Stomach (tissue), 4 donors: ENCODE results near the gene CACNA2D2.

Experiments
- EP300 ChIP-seq: sonication (generic); formaldehyde crosslinking; IDR thresholded peaks from one replicate; pipeline ENCODE4 v1.6.1; 2017; ENCODE audit warnings: antibody characterized with exemption
- POLR2A ChIP-seq, 4 donors: fragments of 450-650 bp; IDR thresholded peaks; one replicate each; pipeline ENCODE4 v1.6.1; 2016; ENCODE audit warnings: antibody characterized with exemption in 4 of 4, control low read depth in 2 of 4, mild to moderate bottlenecking in 1 of 4, moderate library complexity in 1 of 4
- TF ChIP-seq, protein P1 (sequence below), 7 experiments: fragments of 450-650 bp in 4 of 7; fragments of 200-600 bp in 3 of 7; sonication (generic) in 3 of 7; IDR thresholded peaks; one replicate each; pipeline ENCODE4 v1.5.1; 2016 to 2019; ENCODE audit warnings: antibody characterized with exemption in 7 of 7, control low read depth in 2 of 7, mild to moderate bottlenecking in 1 of 7

DNA sequence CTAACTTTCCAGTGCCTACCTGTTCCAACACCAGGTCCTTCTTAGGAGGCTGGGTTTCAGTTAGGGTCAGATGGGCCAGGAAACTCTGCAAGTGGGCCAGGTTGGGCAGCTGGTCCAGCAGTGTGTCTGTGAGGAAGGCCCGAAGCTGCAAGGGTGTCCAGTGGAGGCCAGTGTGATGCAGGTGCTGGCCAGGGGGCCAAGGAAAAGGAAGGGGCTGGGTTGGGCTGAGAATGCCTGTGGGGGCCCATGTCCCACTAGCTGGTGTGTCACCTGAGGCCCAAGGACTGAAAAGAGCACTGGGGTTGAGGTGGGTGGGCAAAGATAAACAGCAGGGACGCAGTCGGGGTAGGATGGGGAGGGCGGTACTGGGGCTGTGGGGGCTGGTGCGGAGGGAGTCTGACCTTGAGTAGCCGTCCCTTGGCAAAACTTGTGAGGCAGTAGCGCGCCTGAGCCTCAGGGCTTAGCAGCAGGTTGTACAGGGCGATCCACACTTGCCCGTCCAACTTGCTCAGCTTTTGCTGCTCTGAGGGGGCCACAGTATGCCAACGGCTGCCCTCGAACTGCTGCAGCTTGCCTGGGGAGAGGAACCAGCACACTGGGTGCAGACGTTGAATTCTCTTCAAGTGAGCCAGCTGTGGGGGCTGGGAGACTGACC lies 161.3 kb downstream of the CACNA2D2 start:
- TF ChIP-seq POLR2A (IDR thresholded peaks at IDR 0.05) (no peak), EP300 (no peak)
- TF ChIP-seq, protein P1, sequence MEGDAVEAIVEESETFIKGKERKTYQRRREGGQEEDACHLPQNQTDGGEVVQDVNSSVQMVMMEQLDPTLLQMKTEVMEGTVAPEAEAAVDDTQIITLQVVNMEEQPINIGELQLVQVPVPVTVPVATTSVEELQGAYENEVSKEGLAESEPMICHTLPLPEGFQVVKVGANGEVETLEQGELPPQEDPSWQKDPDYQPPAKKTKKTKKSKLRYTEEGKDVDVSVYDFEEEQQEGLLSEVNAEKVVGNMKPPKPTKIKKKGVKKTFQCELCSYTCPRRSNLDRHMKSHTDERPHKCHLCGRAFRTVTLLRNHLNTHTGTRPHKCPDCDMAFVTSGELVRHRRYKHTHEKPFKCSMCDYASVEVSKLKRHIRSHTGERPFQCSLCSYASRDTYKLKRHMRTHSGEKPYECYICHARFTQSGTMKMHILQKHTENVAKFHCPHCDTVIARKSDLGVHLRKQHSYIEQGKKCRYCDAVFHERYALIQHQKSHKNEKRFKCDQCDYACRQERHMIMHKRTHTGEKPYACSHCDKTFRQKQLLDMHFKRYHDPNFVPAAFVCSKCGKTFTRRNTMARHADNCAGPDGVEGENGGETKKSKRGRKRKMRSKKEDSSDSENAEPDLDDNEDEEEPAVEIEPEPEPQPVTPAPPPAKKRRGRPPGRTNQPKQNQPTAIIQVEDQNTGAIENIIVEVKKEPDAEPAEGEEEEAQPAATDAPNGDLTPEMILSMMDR (IDR thresholded peaks at IDR 0.05), result no peak
